ENCODE data around the gene FGF21.

Gene FGF21

GRCh38 chr19:48728911-48729664 is 26.2 kb upstream of the FGF21 start:
- no peak for DNase-seq

- DNase-seq, result no peak
Observed at GRCh38 chr19:48731452-48731851, 23.9 kb upstream of the FGF21 start.

DNA sequence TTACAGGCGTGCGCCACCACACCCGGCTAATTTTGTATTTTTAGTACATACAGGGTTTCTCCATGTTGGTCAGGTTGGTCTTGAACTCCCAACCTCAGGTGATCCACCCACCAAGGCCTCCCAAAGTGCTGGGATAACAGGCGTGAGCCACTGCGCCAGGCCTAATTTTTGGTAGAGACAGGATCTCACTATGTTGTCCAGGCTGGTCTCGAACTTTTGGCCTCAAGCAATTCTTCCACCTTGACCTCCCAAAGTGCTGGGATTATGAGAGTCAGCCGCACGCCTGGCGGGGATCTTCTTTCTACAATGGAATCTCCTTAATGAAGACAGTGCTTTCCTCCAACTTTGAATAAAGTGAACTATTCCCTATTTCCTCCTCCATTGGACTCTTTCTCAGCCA is 20.7 kb upstream of the FGF21 start:
- no peak for DNase-seq

DNA sequence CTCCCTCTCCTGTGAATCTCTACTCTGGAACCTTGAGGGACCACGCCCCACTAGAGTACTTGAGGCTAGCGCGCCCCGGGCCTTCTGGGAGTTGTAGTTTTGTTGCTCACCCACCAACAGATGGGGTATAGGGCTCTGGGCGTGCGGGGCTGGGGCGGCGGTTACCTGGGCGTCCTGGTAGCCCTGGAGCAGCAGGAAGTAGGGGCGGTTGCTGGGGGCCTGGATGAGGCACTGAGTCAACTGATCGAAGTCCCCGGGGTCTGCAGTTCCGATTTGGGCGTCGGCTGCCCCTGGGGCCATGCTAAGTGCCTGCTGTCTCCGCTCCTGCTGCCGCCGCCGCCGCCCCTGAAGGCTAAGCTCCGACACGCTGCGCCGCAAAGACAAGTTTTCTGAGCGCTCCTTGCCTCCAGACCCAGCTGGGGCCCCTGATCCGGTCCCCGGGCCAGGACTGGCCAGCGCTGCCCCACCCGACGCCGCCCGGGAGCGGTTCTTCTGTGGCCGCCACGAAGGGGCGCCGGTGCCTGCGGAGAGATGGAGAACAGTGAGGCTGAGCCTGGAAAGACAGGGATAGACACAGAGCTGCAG is 20.2 kb upstream of the FGF21 start:
- DNase-seq, result no peak

GRCh38 chr19:48737360-48737998 is 17.8 kb upstream of the FGF21 start:
- no peak for DNase-seq

GRCh38 chr19:48738557-48739403 is 16.5 kb upstream of the FGF21 start:
- peak; percentile 96 for DNase-seq

DNA sequence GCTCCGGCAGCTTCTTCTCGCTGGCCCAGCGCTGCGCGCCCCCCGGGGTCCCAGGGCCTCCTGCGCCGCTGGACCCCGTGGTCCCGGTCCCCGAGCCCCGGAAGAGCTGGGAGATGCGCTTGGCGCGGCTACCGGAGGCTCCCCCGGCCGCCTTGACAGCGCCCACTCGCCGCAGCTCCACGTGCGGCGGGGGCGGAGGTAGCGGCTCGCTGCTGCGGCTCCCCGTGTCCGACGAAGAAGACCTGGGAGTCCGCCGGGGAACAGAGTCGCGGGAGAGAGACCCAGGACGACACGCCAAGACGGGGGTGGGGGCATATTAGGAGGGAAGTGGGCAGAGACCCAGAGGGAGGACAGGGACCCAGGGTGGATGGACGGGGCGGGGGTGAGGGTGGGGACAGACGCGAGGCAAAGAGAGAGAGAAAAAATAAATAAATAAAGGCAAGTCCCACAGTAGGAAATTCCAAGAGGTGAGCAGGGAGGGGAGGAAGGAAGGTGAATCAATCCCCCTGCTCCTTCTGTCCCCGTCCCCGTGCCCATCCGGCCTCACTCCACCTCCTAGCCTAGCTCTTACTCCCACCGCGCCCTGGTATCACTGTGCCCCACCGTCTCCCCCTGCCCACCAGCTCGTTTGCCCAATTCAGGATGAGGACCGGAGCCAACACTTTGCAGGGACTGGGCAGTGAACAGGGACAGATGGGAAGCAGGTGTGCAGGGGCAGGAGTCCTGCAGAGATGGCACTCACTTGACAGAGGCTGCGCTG is 15.7 kb upstream of the FGF21 start:
- DNase-seq, result no peak

GRCh38 chr19:48740164-48740972 is 15.0 kb upstream of the FGF21 start, which contains the start of gene RASIP1:
Gene RASIP1, minus strand, starts transcription at chr19:48740610. Its CDS starts 328 bp downstream, at chr19:48740282.
- no peak for DNase-seq

GRCh38 chr19:48741129-48741999 is 14.0 kb upstream of the FGF21 start:
- DNase-seq, result no peak

DNA sequence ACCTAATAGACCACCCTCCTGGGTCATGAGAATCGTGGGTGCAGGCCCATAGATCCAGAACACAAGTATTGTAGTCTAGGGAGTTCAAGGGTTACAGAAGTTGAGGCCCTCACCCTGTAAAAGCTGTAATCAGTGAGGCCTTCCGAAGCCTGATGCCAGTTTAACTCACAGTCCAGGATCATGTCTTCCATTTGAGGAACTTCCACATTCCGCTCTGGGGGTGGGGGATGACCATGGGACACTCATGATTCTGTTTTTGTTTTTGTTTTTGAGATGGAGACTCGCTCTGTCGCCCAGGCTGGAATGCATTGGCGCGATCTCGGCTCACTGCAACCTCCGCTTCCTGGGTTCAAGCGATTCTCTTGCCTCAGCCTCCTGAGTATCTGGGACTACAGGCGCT is 13.2 kb upstream of the FGF21 start:
- no peak for DNase-seq

- peak; percentile 38 for DNase-seq
Observed at GRCh38 chr19:48745208-48745995, 9.9 kb upstream of the FGF21 start.

- no peak for DNase-seq
Observed at GRCh38 chr19:48746110-48746509, 9.2 kb upstream of the FGF21 start.

DNA sequence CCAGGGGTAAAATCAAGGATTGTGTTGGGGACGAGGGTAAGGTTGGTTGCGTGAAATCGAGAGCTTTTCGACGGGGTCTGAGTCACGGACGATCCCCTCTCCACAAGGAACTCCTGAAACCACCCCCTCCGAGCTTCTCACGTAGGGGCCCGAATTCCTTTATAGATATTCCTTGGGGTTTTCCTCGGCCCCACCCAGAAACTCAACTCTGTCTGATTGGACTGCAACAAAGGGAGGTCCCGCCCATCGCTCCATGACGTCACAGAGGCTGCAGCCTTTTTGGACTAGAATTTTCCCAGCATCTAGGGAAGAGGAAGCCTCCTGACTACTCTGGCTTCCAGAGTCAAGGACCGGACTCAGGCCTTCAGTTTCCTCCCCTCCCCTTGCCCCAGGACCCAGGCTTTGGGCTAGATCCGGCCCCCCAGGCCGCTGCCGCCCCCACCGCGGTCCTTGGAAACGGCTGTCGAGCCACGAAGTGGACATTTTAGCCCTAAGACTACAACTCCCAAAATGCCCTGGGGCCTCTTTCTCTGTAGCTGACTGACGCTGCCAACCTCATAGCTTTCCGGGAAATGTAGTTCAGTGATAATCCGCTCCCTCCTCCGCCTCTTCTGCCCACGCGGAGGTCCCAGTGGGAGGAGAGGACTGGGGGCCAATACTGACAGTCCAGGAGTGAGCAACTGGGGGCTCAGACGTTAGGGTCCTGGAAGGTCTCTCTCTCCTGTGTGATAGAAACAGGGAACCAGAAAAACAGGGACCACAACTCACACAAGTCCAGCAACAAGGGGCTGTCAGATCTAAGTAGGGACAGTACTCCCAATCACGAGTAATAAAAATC is 8.4 kb upstream of the FGF21 start, which contains the start of gene IZUMO1:
TSS of gene IZUMO1 (minus strand) at position 172 of the 838 bp plus-strand sequence. CDS start 1,050 bp downstream, outside the sequence.
- no peak for DNase-seq

- DNase-seq, result no peak
Observed at GRCh38 chr19:48749571-48750198, 5.6 kb upstream of the FGF21 start.

DNA sequence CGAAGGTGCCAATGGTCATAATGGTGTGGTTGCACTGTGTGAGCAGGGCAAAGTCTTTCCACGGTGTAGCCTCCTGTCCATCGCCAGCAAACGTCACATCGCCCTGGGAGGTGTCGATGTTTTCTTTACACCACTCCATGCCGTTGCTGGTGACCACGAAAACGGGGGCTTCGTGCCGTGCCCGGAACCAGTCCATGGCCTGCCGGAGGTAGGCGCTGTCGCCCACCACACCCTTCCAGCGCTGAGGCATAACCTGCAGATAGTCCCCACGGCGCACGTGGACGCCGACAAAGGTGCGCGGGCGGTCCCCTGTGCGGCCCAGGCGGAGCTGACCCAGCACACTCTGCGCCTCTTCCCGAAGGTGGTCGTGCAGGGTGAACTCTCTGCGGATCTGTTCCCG is 5.0 kb upstream of the FGF21 start:
- no peak for DNase-seq

- no peak for DNase-seq
Observed at GRCh38 chr19:48750771-48751504, 4.4 kb upstream of the FGF21 start.

GRCh38 chr19:48751845-48752495 is 3.4 kb upstream of the FGF21 start:
- no peak for DNase-seq

Measured in T-helper 9 cell (primary cell).